A172 (cell line): ENCODE data around the gene RASAL2. TPM values are rescaled to one million over a fixed set of nuclear protein-coding genes. Genes with fewer than 3 reads are reported as not detected.
"Not testable (repeated sequence)": the region's sequence is repeated elsewhere in the genome, so short reads cannot be mapped to it uniquely, and the experiment has no call there.

Source experiments
- DNase-seq: peaks from one replicate; pipeline ENCODE4 v3.0.0-alpha.2; 2015; ENCODE audit warnings: low spot score
- total RNA-seq: library from RNA; depleted of rRNA; stranded (reverse); fragments of >200 nt; shearing (Covaris generic); gene quantifications from 2 replicates; pipeline ENCODE4 v1.2.3, GENCODE V29; 2014

The RASAL2 gene
- total RNA-seq, 1 experiment from 2014 or later = 18.7 TPM

DNA sequence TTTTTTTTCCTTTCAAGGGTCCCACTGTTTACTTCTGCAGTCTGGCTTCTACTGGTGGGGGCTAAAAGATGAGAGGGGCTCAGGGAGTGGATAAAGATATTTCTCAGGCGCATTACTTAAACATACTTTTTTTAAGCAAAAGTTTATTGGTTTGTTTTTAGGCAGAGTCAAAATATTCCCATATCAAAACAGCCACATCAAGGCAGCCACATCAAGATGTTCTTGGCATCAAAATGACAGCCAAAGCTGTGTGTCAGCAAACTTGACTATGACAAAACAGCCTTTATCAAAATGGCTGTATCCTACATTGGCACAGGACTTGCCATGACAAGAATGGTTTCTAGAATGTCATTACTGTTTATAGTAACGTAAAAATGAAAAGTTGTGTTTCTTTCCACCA, 22.1 kb upstream of the RASAL2 start:
- no peak for DNase-seq

DNA sequence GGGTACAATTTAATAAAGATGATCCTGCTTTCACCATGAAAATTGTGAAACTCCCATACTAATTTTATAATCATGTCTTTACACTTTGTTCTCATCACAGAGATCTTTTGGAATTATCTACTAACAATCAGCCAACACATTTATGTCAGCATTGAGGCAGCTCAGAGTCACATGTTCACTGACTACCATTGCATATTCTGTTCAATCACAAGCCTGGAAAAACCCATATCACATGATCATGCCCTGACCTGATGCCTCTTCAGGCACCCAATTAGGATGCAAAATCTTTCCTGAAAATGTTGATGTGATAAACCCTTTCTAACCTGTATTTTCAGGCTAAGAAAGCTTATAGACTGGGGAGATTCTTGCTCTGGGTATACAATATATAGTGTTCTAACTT, 21.6 kb upstream of the RASAL2 start:
- no peak for DNase-seq

DNA sequence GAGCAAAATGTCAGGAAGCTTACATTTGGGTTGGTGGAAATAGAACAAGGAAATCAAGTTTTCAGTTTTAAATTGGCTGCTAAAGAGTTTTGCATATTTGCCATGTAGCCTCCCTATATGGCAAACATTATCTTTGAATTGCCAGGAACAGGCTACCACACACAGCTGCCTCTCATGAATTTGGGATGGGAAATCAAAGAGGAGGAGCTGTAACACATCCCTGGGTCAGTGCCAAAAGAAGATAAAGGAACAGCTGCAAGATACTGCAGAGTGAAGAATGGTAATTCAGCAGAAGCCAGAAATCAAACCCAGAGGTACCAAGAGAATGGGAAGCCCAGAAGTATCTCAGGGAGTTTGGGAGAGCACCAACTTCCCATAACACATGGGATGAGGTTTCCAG, 18.6 kb upstream of the RASAL2 start:
- DNase-seq = no peak

DNA sequence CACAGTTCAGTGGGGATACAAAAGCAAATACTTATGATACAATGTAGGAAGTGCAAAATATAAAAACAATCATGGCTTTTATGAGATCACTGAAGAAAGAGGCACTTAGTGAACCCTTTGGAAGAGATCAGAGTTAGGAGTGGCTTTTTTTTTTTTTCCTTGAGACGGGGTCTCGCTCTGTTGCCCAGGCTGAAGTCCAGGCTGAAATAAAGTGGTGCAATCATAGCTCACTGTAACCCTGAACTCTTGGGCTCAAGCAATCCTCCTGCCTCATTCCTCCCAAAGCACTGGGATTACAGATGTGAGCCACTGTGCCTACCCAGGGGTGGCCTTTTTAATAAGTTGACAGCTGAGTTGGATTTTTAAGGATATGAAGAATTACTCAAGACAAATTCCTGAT, 17.3 kb upstream of the RASAL2 start:
- DNase-seq = no peak

DNA sequence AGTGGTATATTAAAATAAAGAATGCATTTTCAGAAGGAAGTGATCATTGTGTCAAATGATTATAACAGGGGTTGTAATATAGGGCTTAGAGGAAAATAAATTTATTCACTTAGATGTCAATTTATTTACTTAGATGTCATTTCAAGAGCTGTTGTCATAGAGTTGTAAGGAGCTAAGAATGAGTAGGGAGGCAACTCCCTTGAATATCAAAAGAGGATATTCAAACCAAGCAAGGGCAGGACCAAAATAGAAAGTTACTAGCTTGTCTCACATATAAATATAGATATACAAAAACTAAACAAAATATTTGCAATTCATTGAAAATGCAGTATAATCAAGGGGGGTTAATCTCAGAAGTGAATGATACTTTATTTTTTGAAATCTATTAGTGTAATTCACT, 16.0 kb upstream of the RASAL2 start:
- no peak for DNase-seq

DNA sequence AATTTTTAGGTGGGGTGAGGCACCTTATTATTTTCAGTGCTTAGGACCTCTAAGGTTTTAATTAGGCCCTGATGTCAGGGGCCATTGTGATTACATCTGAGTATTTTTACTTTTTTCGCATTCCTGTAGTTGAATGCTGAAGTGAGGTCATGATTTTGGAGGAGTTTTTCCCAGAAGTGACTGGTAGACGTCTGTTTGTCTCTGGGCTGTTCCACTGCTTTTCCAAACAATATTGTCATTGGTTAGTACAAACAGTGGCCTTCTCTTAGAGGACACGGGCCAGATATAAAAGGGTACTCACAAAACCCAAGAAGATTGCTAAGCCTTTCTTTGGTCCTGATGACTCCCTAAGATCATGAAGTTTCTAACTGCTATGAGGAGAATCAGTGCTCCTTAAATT, 7.6 kb upstream of the RASAL2 start:
- no peak for DNase-seq

DNA sequence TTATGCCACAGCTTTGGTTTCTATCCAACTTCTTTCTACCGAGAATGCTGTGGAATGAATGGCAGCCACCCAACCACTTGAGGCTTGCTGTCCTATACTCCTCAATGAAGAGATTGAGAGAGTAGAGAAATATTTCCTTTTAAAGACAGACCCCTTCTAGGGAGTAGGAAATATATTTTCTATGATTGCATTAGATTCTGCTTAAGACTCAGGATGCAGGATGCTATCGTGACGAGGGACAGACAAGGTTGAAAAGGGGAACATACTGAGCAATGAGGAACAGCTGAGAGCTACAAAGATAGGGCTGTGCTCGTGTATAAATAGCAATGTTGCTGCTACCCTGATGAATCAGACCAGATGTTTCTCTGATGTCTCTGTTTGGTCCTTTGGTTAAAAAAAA, 7.1 kb upstream of the RASAL2 start:
- DNase-seq = no peak

DNA sequence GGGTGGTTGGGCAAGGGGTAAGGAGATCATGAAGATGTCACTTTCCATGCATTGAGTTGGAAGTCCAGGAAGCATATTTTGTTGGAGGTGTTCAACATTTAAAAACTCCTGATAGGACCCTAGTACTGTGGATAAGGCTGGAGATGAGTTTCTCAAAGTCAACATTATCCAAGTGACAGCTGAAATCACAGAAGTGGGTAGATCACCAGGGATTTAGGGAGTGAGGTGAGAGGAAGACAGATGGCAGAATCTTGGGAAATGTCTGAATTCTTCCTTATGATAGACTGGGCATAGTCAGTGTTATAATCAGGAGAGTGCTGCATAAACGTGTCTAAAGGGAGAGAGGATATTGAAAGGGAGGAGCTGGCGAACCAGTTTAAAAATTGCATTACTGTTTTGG, 5.3 kb upstream of the RASAL2 start:
- DNase-seq = no peak

DNA sequence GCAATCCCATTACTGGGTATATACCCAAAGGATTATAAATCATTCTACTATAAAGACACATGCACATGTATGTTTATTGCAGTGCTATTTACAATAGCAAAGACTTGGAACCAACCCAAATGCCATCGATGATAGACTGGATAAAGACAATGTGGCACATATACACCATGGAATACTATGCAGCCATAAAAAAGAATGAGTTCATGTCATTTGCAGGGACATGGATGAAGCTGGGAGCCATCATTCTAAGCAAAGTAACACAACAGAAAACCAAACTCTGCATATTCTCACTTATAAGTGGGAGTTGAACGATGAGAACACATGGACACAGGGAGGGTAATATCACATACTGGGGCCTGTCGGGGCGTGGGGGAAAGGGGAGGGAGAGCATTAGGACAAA, 2.5 kb upstream of the RASAL2 start:
- DNase-seq = not testable (repeated sequence)

DNA sequence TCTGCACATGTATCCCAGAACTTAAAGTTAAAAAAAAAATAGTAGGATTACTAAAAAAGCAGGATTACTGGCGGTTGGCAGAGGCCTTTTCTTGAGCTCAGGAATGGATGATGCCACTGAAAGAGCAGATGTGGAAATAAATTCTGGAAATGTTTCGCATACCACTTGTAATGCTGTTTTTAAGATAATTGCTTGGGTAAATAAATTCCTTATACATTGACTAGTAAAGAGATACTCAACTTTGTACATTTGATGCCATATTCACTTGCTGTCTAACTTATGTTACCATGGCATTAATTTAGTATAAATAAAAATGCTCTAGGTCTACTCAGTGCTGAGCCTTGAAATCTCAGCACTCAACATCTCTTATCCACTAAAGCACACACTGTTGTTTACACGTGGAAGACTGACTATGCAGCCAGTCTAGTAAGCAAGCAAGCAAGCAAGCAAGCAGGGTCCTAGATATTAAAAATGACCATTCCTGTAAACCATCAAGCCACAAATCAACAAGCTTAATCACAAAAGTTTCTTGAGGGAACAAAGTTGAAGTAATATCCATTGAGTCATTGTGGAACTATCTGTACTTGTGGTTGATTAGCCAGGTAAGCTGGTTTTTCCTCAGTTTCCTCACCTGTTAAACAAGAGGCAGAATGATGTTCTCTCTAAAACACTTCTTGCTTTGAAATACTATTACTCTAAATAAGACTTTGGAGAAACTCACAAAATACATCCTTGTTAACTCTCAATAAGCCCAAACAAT, 1.7 kb upstream of the RASAL2 start:
- peak; percentile 14 for DNase-seq

DNA sequence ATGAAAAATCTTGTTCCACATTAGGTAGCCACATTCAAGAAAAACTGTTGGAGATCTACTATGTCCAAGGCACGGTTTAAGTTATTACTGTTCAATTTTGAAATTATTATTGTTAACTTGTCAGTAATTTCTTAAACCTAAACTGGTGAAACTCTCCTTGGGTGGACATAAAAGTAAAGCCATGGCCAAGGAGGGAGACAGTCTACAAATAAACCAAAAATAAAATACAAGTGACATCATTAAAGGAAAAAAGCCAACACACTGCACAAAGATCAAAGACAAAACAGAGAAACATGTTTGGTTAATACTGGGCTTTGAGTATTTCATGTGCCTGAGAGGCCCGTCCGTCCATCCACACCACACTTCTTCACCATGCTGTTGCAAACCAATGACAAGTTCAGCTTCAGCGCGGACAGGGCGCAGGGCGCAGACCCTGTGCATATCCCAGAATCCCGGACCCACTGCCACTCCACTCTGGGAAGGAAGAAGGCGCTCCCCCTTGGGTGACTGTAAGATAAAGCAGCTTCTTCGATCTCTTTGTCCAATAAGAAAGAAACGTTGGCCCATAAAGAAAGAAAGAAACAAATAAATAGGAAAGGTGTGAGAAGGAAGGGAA, 918 bp upstream of the RASAL2 start:
- DNase-seq = no peak

DNA sequence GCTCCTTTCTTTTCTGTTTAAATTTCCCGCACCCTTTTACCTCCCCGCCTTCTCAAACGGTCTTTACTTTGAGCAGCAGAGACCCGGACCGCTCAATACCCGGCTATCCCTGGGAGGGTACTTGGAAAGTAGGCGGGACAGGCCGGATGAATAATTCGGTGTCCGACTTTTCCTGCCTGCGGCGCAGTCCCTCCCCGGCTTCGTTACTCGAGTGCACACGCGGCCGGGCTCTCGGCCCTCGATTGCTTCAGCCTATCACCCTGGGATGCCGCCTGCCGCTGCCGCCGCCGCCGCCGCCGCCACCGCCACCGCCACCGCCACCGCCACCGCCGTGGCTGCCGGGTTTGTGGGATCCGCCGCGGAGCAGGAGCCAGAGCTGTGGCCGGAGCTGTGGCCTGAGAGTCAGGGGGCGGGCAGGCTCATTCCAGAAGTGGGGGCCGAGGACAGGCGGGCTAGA, 382 bp upstream of the RASAL2 start:
- DNase-seq = peak; percentile 95

DNA sequence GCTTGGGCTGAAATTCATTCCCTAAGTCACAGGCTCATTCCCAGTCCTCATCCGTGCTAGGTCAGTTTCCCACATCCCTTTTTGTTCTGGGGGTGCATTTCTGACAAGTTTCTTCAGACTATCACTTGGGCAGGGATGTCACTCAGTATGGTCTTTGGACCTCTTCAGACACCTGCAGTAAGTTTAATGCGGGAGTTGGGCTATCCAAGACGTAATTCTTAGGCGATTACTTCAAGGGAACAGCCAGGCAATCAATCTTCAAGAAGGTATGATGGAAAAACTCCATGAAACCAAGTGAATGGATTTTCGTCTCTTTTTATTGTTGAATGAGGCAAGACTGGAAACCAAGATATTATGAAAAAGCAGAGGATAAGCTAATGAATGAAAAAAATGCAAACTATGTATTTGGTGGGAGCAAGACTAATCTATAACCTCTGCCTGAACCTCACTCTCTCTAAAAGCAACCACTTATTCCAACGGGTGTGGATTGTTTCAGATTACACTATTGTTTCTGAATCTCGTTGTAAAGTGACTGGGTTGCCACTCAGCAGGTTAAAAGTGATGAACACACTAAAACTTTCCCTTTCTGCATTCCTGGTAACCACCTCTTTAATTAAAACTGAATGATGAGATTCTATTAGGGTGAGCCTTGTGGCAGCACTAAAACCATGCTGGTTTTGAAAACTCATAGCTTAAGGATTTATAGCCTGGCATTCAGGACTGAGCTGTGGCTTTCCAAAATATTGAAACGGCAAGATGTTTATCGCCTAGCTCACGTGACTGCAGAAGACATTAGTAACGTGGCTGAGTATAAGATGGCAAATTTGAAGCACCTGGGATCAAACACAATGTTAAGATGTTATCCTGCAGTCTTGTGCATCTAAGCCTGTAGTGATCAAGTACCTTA, 1.1 kb downstream of the RASAL2 start:
- DNase-seq = peak; percentile 57

DNA sequence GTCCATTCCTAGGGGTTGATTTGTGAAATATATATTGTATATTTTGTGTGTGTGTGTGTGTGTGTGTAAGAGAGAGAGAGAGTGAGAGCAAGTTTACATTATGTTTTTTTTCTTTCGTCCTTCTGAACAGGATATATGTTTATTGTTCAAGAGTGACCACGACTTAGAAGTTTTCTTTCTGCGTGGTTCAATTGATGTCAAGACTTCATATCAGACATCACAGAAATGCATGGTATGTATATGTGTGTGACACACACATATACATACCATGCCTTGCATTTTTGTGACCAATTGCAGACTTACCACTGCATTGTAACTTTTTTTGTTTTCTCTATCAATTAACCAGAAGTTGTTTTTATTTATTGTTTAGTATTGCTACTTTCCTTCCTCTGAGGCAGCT, 2.5 kb downstream of the RASAL2 start:
- no peak for DNase-seq

DNA sequence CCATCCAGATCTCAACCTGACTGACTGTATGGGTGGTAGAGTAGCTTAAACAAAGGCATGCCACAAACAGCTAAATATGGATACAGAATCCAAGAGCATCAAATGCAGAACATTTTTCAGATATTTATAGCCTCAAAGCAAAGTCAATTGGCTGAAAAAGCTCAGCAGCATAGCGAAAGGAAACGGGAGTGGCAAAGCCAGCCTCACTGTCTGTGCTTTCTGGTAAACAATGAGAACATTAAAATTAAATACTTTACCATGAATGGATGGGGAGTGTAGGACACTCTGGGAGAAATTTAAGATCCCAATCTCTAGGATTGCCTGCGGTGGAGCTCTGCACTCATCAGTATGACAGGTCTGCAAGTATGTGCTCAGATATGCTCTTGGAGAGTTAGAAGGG, 4.4 kb downstream of the RASAL2 start:
- DNase-seq = no peak

DNA sequence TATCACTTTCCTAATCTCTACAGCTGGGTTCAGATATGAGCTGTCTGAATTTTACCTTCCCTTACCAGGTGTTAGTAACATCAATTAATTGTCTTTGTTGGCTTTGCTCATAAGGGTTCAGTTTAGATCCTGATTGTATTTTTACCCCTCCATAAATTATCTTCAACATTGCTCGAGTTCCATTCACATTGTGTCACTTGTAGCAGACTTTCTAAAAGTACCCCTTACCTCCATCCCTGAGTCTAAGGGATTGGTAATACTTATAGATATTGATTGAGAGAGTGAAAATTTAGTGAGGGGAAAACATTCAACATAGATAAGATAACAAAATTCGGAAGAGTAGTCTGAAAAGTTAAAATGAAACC, 7.3 kb downstream of the RASAL2 start:
- peak; percentile 28 for DNase-seq

DNA sequence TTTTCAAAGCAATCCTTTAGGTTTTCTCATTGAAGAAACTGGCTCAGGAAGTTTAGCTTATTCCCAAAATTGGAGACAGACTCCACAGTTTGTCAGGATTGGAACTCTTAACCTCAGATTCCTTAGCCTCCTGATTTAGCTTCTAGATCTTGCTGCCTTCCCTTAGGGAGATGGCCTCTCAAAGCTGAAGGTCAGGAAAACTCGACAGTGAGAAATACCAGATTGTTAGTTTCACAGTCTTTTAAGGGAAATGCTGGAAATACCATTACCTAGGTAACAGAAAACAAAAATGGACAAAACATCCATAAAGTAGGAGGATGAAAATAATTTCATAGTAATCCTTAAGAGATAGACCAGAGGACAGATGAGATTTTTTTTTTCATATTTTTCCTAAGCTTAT, 7.8 kb downstream of the RASAL2 start:
- no peak for DNase-seq

DNA sequence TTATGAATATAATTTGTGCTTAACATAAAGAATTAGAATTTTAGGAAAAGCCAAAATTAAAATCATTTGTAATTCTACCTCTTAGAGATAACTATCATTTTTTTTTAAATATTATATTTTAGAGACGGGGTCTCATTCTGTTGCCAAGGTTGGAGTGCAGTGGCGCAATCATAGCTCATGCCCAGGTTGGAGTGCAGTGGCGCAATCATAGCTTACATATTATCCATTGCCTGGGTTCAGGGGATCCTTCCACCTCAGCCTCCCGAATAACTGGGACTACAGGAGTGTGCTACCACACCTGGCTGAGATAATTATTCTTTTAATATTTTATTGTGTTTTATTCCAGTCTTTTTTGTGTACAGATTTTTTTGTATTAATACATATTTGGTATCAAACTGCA, 8.3 kb downstream of the RASAL2 start:
- DNase-seq = no peak

DNA sequence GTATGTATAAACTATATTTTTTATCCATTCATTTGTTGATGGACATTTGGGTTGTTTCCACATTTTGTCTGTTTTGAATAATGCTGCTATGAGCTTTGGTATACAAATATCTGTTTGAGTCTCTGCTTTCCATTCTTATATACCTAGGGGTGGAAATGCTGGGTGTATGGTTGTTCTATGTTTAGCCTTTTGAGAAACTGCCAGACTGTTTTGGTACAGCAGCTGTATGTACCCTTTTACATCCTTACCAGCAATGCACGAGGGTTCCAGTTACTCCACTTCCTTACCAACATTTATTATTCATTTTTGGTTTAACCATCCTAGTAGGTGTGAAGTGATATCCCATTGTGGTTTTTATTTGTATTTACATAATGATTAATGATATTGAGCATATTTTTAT, 13.9 kb downstream of the RASAL2 start:
- DNase-seq = no peak

DNA sequence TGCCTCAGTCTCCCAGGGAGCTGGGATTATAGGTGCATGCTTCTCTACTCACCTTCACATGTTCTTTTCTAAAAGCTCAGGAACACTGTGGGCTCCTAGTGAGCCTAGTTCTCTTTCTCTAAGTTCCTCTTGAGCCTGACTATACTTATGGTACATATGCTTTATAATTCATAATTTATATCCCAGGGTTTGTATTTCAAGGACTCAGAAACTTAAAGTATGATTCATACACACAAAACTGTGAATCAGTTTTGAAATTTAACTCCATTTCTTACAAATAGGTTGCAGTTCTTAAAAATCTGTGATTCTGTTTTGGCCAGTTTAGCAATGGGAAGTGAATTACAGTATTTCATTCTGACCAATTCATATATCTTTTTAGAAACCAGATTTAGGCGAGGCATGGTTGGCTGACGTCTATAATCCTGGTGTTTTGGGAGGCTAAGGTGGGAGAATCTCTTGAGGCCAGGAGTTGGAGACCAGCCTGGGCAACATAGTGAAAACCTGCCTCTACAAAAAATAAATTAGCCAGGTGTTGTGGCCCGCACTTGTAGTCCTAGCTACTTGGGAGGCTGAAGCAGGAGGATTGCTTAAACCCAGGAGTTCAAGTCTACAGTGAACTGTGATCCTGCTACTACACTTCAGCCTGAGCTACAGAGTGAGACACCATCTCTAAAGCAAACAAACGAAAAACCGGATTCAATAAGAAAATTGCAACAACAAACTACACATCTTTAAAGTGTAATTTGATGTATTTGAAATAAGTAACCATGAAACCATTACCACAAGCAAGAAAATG, 15.6 kb downstream of the RASAL2 start:
- no peak for DNase-seq

DNA sequence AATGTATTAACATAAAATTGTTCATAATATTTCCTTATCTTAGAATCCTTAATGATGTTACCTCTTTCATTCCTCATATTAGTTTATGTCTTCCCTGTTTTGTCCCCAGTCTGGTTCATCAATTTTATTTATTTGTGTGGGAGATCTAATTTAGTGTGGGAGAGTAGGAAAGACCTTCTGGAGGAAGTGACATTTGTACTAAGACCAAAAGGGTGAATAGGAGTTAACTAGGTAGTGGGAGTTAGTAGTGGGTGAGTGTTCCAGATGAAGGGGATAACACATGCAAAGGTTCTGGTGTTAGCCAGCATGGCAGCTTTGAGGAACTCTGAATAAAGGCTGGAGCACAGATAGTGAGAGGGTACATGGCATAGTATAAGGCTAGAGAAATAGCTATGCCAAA, 21.4 kb downstream of the RASAL2 start:
- DNase-seq = no peak

DNA sequence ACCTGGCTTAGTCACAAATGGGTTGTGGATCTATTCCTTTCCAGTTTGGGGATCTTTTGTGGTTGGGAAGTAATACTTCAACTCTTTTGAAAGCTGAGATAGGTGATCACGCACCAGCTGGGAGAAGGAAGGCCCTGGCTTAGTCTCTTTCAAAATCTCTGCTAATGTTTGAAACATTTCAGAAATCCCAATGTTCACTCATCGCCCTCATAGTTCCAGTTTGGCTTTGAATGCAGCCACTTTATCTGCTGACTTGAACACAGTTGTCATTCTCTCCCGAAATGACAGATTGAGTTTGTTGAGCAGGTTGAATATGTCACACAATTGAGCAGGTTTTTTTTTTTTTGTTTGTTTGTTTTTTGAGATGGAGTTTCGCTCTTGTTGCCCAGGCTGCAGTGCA, 24.6 kb downstream of the RASAL2 start:
- DNase-seq = no peak
